GM13976 (cell line): Measurements from ENCODE around the gene RAPGEF1.
"Not testable (repeated sequence)": the region's sequence is repeated elsewhere in the genome, so short reads cannot be mapped to it uniquely, and the experiment has no call there.

Source experiments
- DNase-seq: peaks from one replicate; pipeline ENCODE4 v3.0.0; 2012; ENCODE audit warnings: low spot score
- in situ Hi-C: fragments of 300-500 bp; cut with MboI; formaldehyde crosslinking; loops from one replicate; pipeline ENCODE4 v1.12.0; 2022; ENCODE audit warnings: low sequenced_read_pairs, mixed read lengths, inconsistent platforms; ENCODE audit not compliant: unreplicated experiment
- TF ChIP-seq, protein P1 (sequence below): IDR thresholded peaks from 2 replicates; pipeline ENCODE4 v1.5.1; 2012; ENCODE audit warnings: borderline replicate concordance, mild to moderate bottlenecking; ENCODE audit not compliant: insufficient read depth; ENCODE audit errors: extremely low read depth, missing control alignments, control extremely low read depth

RAPGEF1 gene

DNA sequence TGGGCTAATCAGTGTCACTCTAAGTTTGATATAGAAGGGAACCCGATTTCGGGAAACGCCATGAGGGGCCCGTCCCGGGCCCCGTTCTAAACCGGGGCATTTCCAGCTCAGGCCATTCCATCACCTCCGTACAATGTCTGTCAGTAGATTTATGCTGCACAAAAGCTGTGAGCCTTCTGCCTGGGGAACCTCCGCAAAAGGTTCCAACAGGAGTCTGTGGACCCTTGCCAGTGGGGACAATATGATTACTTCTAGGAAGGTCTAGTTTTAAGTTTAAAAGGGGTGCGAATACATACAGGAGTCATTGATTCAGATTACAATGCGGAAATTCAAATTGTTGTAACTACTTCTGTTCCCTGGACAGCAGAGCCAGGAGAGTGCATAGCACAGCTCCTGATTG is 57.6 kb downstream of the RAPGEF1 start:
- in situ Hi-C loops: no loop called here

DNA sequence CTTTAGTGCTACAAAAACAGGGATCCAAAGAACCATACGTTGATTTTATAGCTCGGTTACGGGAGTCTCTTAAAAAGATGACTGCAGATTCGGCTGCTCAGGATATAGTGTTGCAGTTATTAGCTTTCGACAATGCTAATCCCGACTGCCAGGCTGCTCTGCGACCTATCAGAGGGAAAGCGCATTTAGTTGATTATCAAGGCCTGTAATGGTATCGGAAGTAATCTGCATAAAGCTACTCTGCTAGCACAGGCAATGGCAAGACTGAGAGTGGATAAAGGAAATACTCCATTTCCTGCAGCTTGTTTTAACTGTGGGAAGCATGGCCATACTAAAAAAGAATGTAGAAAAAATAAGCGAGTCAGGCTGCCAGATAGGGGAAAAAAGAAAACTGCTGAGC is 58.0 kb downstream of the RAPGEF1 start:
- in situ Hi-C loops, DNase-seq: not testable (repeated sequence)

More for the DNA sequence above, 57.6 kb downstream of the RAPGEF1 start:
- TF ChIP-seq, protein P1, sequence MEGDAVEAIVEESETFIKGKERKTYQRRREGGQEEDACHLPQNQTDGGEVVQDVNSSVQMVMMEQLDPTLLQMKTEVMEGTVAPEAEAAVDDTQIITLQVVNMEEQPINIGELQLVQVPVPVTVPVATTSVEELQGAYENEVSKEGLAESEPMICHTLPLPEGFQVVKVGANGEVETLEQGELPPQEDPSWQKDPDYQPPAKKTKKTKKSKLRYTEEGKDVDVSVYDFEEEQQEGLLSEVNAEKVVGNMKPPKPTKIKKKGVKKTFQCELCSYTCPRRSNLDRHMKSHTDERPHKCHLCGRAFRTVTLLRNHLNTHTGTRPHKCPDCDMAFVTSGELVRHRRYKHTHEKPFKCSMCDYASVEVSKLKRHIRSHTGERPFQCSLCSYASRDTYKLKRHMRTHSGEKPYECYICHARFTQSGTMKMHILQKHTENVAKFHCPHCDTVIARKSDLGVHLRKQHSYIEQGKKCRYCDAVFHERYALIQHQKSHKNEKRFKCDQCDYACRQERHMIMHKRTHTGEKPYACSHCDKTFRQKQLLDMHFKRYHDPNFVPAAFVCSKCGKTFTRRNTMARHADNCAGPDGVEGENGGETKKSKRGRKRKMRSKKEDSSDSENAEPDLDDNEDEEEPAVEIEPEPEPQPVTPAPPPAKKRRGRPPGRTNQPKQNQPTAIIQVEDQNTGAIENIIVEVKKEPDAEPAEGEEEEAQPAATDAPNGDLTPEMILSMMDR: no peak
- DNase-seq: no peak

DNA sequence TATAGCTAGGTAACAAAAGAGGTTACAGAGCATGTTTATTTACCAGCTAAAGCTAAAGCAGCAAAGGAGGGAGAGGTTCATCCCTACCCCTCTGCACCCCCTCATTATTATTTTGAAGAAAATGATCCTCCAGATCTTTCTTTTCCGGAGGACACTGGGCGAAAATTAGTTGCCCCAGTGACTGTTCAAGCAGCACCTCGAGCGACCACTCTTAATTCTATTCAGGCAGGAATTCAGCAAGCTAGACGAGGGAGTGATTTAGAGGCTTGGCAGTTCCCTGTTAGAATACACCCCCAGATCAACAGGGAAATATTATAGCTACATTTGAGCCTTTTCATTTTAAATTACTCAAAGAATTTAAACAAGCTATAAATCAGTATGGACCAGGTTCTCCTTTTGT is 58.8 kb downstream of the RAPGEF1 start:
- in situ Hi-C loops, DNase-seq: not testable (repeated sequence)

DNA sequence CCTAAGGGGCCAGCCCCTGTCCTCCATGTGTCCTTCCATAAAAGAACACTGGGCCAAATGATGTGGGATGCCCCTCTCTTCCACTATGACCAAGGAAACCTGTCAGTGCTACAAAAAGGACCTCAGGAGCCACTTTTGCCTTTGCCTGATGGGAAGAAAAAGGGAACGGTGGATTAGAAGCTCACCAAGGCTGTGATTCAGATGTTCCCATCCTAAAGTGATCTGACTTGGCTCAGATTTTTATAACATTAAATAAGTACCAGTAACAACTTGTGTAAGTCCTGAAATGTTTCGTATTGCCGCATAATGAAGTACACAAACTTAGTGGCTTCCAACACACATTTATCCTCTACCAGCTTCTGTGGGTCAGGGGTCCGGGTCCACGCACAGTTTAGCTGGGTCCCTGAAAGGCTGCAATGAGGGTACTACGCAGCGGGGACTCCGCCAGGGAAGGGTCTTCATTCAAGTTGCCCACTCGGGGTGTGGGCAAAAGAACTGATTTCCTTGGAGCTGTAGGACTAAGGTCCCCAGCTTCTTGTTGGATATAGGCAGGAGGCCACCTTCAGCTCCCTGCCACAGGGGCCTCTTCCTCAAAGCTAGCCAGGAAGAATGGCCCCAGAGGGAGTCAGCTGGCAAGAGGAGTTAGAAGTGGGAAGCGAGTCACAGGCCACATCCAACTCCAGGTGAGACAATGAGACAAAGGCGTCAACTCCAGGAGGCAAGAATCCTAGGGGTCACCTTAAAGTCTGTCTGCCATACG is 60.4 kb downstream of the RAPGEF1 start:
- no peak for DNase-seq
- in situ Hi-C loops: loop anchor here (10.0 kb wide), 1 partner anchor 55 kb away; no protein-coding TSS in a partner anchor
- TF ChIP-seq, protein P1: no peak

DNA sequence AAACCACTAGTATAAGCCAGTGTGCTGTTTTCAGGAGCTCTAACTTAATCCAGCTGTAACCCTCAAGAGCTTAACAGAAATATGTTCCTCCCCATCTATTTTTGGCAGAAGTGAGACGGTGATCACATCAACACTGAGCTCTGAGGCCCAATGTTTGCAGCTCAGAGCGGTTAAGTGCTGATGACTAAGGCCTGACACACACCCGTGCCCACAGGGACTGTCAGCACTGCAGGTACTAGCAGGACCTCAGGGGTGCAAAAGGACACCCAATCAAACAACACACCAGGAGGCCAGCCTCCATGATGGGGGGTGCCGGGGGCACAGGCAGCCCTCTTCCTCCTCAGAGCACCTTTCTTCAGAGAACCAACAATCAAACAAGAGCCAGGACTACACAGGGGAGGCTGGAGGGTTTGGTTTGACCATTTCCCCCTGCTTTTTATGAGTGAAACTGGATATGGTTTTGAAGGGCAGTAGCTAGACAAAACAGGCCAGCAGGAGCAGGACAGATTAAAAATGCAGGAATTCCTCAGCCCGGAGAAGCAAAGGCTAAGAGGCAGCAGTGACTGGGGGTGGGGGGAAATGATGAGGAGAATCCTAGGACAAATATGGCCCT is 61.3 kb downstream of the RAPGEF1 start:
- peak; percentile 87 for DNase-seq
- in situ Hi-C loops: loop anchor here (10.0 kb wide), 1 partner anchor 56 kb away; no protein-coding TSS in a partner anchor
- TF ChIP-seq, protein P1: no peak

DNA sequence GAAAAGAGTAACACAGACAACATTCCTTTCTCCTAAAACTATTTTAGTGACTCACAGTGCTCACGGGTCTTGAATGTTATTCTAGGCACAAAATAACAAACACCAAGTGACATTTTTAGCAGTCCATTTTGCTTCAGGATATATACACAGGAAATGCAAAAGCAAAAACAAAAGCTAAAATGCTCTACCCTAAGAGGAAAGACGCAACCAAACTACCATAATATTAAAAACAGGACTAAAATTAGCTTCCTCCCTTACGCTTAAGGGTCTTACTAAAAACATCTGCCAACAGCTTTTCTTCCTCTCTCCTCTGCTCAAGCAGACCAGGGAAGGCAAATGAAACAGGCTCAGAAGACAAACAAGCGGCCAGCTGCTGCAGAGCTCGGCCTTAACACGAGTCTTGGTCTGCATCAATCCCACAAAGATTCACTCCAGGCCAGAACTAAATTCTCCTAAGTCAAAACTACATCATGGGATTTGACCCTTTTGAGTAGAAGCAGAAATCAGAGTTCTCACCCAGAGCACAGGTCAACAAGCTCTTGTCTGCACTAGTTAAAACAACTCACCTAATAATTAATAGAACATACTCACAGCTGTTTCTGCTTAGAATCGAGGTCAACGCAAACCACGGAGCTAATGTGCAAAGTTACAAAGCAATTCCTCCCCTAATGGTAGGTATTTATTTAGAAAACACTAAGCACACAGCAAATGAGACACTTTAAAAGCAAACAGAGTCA is 62.3 kb downstream of the RAPGEF1 start:
- TF ChIP-seq, protein P1: no peak
- in situ Hi-C loops: loop anchor here (10.0 kb wide), 1 partner anchor 57 kb away; no protein-coding TSS in a partner anchor
- DNase-seq: no peak

DNA sequence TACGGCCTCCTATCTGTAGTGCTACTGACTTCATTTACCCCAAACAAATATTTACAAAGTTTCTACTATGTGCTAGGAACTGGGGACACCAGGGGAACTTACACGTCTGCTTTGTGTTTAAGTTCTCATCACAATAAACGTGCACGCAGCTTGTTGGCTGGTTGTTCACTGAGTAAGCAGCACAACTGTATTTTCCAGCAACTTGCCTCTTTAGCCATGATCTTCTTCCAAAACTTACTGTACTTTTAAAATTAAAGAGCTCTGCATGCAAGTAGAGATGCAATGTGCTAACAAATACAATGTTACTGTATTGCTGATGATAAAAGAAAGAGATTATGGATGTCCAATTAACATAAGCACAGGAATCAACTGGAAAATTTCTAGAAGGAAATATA is 62.8 kb downstream of the RAPGEF1 start:
- in situ Hi-C loops: loop anchor here (10.0 kb wide), 1 partner anchor 58 kb away; no protein-coding TSS in a partner anchor
- DNase-seq: no peak
- TF ChIP-seq, protein P1: no peak
